NCI-H524 (cell line): ENCODE measurements around the gene SGCD.
"Not testable (repeated sequence)": the region's sequence is repeated elsewhere in the genome, so short reads cannot be mapped to it uniquely, and the experiment has no call there.

ENCODE experiments used
- DNase-seq, 2 experiments: peaks; one replicate each; lab custom pipeline; 2025; lab: John Stamatoyannopoulos, UW

SGCD gene

DNA sequence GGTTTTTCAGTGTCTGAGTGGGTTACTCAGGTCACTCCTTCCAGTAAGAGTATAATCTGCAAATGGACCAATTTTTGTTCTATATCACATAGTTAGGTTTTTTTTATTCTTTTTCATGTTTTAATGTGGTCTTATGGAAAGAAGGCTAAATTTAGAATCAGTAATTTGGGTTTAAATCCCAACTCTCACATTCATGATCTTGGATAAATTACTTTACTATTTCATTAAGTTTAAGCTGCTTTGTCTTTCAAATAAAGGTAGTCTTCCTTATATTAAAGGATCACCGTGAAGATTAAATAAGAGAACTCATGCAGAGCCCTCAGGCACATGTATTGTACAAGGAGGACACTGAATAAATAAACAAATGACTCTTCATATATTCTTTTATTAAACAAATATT is 234.7 kb downstream of the SGCD start:
- no peak for DNase-seq

DNA sequence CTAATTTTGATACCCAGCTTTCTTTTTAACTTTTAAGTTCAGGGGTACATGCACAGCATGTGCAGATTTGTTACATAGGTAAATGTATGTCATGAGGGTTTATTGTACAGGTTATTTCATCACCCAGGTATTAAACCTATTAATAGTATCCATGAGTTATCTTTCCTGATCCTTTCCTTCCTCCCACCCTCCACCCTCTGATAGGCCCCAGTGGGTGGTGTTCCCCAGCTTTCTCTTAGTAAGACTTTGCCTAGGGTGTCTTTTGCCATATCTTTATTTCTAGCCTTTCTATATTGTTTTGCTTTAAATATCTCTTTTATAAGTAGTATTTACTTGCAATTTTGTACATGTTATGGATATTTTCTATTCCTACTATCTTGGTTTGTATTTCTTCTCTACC is 243.7 kb downstream of the SGCD start:
- DNase-seq: no peak

DNA sequence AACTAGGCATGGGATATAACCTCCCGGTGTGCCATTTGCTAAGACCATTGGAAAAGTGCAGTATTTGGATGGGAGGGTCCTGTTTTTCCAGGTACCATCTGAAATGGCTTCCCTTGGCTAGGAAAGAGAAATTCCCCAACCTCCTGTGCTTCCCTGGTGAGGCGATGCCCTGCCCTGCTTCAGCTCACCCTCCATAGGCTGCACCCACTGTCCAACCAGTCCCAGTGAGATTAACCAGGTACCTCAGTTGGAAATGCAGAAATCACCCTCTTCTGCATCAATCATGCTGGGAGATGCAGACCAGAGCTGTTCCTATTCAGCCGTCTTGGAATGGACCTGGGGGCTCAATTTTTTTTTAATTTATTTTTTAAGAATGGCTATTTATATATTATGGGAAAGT is 254.8 kb downstream of the SGCD start:
- no peak for DNase-seq

DNA sequence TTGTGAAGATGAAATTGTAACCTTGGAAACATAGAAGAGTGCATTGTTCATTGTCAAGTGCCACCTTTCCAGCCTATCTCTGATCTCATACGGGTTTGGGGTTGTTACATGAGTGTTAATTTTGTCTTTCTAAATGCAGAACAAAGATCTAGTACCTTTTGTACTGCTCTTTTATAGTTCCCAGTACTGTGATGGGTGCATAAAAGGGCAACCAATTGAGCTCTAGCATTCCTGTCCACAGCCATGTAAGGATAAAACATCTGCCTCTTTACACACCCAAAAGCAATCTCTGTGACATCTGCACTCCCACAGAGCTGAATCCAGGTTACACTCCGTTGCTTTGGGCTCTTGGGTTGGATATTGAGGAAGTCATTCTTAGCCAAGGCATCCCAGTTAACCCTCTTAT is 255.2 kb downstream of the SGCD start:
- DNase-seq: no peak

DNA sequence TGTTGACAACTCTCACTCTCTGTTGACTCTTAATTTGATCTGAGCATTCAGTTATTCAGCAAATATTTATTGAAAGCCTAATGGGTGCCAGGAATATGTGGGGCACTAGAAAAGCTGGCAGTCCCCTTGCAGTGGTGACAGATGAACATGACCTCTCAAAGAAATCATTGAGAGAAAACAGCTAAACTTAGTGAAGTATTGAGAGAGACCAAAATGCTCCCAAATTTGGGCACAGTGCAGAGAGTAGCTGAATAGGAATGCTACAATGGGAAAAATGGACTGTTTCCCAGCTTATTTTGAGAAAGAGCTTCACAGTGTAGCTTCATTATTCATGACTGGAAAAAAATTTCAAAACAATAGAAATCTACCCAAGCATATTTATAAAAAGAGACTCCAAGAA is 257.9 kb downstream of the SGCD start:
- DNase-seq: no peak

DNA sequence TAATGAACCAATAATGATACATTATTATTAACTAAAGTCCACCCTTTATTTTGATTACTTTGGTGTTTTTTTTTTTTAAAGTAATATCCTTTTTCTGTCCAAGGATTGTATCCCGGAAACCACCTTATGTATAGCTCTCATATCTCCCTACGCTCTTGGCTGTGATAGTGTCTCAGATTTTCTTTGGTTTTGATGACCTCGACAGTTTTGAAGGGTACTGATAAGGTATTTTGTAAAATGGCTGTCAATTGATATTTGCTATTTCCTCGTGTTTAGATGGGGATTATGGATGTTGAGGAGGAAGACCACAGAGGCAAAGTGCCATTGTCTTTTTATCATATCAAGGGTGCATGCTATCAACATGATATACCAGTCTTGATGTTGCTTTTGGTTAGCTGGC is 259.0 kb downstream of the SGCD start:
- no peak for DNase-seq

DNA sequence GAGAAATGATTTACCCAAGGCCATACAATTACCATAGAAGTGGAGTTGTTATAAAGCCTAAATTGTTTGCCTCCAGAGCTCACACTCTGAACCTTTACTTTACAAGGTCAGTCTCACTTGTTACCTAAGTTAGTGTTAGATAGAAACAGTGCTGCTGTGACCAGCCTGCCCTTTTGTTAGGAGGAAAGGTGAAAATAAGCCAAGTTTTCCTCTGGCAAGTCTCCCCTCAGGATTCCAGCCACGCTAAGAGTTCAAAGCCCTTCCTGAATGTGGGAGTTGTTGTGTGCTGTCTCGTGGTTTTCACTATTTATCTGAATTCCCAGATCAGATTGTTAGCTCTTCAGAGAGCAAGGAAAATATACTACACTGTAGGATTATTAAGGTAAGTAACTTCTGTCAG is 260.0 kb downstream of the SGCD start:
- no peak for DNase-seq

DNA sequence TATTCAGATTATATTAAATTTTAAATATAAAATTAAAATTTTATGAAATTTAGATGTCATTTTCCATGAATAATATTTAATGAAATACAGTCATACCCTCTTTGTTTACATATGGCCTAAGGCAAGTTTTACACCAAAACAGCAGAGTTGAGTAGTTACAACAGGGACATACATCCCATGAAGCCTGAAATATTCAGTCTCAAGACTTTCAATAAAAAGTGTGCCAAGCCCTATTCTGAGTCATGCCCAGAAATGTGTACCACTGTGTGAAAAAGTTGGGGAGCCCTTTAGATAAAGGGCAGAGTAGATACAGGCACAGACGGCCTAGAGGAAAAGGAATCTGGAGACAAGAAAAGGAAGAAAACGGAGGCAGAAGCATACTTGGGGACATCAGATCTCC is 261.3 kb downstream of the SGCD start:
- DNase-seq: no peak

DNA sequence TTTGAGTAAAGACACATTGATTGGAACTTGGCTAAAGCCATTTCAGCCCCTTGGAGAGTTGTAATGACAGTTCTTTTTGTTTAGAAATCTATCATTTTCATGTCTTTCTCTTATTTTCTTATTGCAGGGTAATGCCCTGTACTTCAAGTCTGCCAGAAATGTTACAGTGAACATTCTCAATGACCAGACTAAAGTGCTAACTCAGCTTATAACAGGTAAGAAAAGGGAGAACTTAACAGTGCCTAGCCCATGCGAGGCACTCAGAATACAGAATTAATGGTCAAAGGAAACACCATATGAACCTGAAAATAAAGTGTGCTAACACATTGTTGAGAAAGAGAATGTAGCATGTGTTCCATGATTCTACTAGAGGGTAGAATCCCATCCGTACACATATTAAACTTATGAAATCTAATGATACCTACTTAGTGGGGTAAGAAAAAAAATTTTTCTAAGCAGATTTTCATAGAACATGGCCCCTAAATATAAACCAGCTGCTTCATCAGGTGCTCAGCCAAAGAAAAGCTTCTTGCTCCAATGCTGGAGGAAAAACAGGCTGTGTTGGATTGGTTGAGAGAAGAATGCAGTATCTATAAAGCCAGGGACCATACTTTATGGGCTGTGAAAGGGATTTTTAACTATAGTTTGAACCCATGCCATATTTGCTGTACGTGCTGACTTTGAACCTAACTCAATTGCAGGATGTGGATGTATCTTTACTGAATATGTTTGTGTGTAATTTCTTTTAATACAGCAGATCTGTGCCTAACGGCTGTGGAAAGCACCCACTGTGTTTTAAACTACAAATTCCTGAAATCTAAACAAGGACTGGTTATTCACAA is 262.4 kb downstream of the SGCD start:
- no peak for DNase-seq

DNA sequence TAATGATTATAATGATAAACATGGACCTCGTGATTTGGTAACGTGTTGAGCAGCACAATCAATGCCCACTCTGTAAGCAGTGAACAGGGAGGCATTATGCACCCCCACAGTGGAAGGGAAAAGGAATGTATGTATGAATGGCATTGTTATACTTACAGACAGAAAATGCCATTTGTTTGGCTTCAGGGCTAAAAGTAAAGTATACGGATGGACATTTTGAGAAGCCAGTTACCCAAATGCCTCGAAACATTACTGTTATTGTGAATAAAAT is 262.9 kb downstream of the SGCD start:
- no peak for DNase-seq

DNA sequence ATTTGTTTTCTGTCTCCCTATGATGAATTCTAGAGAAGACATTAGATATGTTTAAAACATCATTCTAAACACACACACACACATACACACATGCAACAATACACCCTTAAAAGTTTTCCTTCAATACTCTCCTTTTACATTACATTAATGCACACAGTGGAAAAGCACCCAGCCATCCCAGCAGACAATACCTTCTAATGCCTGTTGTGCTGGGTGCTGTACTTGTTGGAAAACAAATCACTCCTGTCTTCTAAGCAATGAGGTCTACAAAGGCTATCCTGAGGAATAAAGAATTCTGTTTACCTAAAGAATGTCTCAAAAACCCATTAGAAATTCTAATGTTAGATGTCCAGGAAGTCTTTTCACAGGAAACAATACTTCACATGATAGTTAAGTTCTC is 264.0 kb downstream of the SGCD start:
- no peak for DNase-seq

DNA sequence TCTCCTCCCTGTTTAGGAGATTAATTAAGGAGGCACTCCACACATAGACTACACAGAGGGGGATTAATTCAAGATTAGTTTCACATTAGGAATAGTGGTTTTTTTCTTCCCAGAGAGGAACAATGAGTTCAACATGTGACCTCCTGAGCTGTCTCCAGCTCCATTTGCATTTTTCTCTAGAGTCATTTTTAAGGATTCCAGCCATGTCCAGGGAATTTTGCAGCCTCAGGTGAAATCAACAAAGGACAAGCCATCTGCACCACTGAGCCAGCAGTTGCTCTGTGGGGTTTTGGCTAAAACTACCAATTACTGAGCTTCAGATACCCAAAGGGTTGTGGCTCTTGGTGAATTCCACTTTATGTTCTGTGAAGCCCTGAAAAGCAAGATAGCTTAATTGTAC is 264.7 kb downstream of the SGCD start:
- DNase-seq: peak; percentile 1 to 51

DNA sequence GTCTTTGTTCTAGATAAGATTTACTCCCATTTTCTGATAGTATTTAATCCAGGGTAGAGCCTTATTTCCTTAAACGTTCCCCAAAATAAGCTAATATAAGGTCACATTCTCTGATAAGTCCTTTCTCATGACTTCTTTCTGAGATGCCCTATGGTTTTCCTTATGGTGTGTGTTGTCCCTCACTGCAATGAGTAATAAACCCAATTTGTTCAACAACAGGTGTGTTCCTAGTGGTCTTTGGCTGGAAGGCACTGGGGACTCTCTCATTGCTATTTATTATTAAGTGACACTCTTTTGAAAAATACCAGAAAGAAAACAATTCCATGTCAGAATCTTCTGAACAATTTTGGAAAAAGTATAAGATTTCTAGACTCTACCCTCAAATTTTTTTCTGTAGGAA is 266.6 kb downstream of the SGCD start:
- no peak for DNase-seq

DNA sequence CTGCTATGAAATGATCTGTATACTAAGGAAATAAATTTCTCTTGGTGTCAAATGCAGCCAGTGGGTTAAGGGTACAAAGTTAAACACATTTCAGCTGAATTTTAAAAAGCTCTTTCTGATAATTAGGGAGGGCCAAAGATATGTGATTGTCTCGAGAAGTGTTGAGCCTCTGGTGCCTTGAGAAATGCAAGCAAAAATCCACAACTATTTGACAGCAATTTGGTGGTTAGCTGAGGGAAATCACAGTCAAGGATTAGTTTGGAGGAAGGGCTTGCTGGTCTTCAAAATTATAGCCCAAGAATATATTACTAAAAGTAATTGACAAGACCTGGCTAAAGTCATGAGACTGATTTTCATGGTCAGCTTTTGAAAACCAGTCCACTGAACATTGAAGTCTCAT is 267.4 kb downstream of the SGCD start:
- no peak for DNase-seq

DNA sequence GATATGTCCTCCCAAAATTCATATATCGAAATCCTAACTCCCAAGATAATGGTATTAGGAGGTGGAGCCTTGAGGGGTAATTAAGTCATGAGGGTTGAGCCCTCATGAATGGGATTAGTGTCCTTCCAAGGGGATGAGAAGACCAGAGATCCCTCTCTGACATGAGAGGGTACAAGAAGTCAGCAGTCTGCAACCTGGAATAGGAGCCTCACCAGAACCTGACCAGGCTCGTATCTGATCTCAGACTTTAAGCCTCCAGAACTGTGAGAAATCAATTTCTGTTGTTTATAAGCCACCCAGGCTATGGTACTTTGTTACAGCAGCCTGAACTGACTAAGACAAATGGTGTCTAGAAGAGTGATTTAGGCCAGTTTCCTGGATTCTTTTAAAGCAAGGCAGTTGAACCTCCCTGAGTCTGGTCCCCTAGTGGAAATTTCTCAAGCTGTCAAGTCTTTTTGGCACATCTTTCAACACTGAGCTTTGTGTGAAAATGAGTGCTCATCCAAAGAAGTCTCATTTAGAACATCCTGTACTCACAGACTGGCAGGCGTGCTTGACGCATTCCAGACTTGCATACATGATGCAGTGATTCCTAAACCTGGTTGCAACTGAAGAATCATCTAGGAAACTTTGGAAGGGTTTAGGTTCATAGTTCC is 268.3 kb downstream of the SGCD start:
- DNase-seq: no peak

DNA sequence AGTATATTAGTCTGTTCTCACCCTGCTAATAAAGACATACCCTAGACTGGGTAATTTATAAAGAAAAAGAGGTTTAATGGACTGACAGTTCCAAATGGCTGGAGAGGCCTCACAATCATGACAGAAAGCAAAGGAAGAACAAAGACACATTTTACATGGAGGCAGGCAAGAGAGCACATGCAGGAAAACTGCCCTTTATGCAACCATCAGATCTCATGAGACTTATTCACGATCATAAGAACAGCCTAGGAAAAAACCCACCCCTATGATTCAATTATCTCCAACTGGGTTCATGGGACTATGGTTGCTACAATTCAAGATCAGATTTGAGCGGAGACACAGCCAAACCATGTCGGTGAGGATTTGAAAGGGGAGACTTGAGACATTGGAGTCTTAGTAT is 270.3 kb downstream of the SGCD start:
- DNase-seq: no peak

DNA sequence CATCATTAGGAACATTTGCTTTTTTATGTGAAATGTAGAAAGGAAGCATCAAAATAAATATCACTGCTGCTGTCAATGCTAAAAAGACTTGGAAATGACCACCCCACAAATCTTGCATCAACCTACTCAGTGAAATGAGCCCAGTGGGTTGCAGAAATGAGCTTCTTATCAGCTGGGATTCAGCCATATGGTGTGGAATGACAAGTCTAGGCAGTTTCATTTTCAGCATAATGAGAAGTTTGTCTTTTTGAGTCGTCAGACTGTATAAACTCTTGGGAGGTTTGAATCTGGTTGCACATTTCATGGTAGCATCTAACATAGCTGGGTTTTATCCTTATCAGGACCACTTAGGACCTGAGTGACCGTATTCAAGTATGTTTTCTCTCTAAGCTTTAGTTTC is 272.0 kb downstream of the SGCD start:
- DNase-seq: peak in 1 of 2 experiments; percentile 3

DNA sequence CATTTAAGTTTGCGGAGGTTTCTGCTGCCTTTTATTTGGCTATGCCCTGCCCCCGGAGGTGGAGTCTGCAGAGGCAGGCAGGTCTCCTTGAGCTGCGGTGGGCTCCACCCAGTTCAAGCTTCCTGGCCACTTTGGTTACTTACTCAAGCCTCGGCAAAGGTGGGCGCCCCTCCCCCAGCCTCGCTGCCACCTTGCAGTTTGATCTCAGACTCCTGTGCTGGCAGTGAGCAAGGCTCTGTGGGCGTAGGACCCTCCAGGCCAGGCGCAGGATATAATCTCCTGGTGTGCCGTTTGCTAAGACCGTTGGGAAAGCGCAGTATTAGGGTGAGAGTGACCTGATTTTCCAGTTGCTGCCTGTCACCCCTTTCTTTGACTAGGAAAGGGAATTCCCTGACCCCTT is 283.6 kb downstream of the SGCD start:
- DNase-seq: not testable (repeated sequence)

DNA sequence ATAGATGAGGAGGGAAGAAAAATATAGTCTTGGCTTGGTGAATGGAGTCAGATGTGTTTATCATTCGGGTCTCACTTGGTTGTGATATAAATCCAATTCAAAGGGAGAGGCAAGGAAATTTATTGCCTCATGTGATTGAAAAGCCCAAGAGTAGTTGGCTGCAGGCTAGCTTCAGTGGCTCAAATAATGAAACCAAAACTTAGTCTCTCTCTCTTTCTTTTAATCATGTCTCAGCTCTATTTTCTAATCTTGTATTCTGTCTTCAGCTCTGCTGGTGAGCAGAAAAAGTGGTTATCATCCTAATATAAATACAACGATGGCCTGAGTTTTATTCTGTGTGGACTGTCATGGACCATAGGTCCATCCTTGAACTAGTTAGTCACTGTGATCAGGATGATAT is 288.9 kb downstream of the SGCD start:
- no peak for DNase-seq

DNA sequence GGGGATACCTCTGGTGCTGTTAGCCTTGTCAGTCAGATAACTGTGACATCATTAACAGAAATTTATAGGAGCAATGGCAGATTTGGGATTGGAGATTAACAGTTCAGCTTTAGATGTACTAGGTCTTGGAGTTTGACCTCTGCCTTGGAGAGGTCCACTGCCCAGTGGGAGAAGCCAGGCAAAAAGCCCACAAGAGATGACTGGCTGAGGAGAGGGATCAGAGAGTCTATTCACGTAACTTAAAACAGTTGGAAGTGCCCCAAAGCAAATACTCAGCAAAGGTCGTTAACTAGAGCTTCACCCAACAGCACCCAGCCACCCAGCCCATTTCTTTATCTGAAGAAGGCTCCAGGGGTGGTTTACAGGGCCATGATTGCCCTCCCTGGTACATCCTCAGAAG is 290.5 kb downstream of the SGCD start:
- no peak for DNase-seq

DNA sequence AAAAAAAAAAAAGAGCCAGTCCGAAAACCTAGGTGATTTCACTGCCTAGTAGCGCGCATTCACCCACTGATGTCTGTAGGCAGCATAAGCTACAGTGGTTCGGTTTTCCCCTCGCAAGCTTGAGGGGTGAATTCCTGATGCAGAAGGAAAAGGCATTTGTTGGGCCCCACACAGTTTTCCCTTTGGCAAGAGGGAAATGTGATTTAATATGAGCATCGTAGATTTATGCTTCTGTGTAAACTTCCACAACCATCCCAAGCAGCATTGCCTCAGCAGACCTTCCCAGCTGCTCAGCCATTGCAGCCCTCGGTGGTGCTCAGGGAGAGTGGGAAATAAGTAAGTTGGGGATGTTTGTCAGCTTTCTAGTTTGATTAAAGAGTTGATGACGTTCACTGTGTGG is 291.6 kb downstream of the SGCD start:
- DNase-seq: no peak

DNA sequence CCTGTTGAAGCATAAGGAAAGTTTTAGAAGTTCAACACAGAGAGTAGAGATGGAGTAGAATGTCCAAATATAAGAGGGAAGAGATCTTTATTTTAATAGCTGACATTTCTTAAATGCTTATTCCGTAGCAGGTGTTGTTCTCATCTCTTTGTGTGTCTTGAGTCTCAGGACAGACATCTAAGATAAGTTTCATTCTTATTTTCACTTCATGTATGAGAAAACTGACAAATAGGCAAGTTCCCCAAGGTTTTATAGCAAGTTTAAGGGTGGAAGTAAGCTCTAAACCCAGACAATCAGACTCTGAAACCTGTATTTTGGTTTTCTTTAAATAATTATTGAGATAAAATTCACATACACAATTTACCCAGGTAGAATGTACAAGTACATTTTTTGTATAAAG is 294.8 kb downstream of the SGCD start:
- DNase-seq: no peak

DNA sequence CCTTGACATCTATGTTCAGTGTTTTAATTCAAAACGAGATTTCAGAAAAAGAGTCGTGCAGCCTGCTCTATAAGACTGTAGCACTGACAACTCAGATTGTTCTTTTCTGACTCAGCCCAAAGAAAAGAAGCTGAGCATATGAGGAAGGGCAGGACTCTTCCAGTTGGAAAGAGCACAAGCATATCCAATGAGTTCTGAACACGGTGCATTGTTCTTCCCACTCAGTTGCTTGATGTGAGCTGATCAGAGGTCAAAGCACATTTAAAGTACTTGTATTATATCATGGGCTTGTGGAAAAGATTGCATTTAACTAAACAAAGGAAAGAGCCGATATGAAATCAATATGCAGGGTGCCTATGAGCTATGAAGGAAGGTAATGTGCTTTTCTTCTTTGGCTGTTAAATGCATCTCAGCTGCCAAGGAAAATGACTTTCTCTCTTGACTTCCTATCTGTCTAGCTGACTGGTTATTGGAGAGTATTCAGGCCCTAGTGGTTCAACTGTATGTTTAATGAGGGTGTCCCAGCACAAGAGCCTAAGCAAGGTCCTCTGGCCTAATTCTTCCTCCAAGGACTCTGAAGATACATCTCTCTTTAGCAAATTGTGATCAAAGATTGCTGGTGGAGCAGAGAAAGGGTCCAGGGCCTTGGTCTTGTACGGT is 296.5 kb downstream of the SGCD start:
- DNase-seq: no peak

DNA sequence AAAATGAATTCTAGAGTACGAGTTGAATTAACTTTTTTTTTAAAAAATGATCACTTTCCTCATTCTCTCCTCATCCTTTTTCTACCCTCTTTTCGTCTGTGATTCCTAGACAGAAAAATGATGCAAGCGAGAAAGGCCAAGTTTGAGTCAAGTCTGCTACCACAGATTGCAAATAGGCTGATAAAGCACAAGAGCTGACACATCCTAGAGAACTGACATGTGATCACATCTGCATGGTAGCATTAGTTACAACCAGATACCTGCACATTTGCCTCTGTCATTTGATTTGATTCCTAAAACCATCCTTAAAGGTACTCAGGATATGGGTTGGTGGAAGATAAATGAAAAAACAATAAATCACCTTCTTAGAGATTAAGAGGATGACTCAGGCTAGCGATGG is 297.7 kb downstream of the SGCD start:
- no peak for DNase-seq
